Hematopoietic multipotent progenitor cell treated with erythropoietin and hydrocortisone succinate and interleukin-3 and kit ligand, for 6 days (in vitro differentiated cells): ENCODE measurements around the gene AKAP6.

ENCODE experiments used
- DNase-seq: peaks from one replicate; pipeline ENCODE4 v3.0.0-alpha.2; 2015

Gene AKAP6

GRCh38 chr14:32883188-32883587 is 554.1 kb downstream of the AKAP6 start:
- no peak for DNase-seq
